Neural cell (in vitro differentiated cells): ENCODE measurements around the gene DOK1. TPM values are rescaled to one million over a fixed set of nuclear protein-coding genes. Genes with fewer than 3 reads are reported as not detected.

Experiments
- H2AFZ ChIP-seq: fragments of 200-600, 300-800 bp; sonication (generic), shearing (Covaris generic); 2 replicates; pipeline ENCODE4 v1.6.0; 2014; ENCODE audit warnings: low read depth, mild to moderate bottlenecking, antibody characterized with exemption, low read length, moderate library complexity
- H3F3A ChIP-seq: fragments of 200-600 bp; shearing (Covaris generic); 2 replicates; pipeline ENCODE4 v1.6.1; 2016; ENCODE audit warnings: mild to moderate bottlenecking, moderate library complexity, mixed read lengths, antibody characterized with exemption, low read length; ENCODE audit not compliant: insufficient read depth, poor library complexity, severe bottlenecking
- H3K27ac ChIP-seq: fragments of 200-600, 300-800 bp; sonication (generic), shearing (Covaris generic); 2 replicates; pipeline ENCODE4 v1.5.1; 2014; ENCODE audit warnings: mild to moderate bottlenecking, low read length, moderate library complexity
- H3K27me3 ChIP-seq: fragments of 300-800, 200-600 bp; sonication (generic), shearing (Covaris generic); 2 replicates; pipeline ENCODE4 v1.6.0; 2014; ENCODE audit warnings: mild to moderate bottlenecking, low read depth, low read length, moderate library complexity; ENCODE audit not compliant: insufficient read depth
- H3K36me3 ChIP-seq: fragments of 300-800, 200-600 bp; sonication (generic), shearing (Covaris generic); 2 replicates; pipeline ENCODE4 v1.5.1; 2014; ENCODE audit warnings: mild to moderate bottlenecking, antibody characterized with exemption, low read length, moderate library complexity; ENCODE audit not compliant: insufficient read depth
- H3K4me2 ChIP-seq: fragments of 300-800, 200-600 bp; sonication (generic), shearing (Covaris generic); 2 replicates; pipeline ENCODE4 v1.6.0; 2014; ENCODE audit warnings: mild to moderate bottlenecking, low read length
- H3K4me3 ChIP-seq: fragments of 300-800, 200-600 bp; sonication (generic), shearing (Covaris generic); 2 replicates; pipeline ENCODE4 v1.5.1; 2014; ENCODE audit warnings: mild to moderate bottlenecking, low read length, moderate library complexity
- H3K79me2 ChIP-seq: fragments of 200-600 bp; shearing (Covaris generic); replicated peaks from 2 replicates; pipeline ENCODE4 v1.6.0; 2014; ENCODE audit warnings: mild to moderate bottlenecking, low read length, moderate library complexity; ENCODE audit not compliant: insufficient read depth
- H3K9ac ChIP-seq: fragments of 300-800, 200-600 bp; sonication (generic), shearing (Covaris generic); 2 replicates; pipeline ENCODE4 v1.6.1; 2016; ENCODE audit warnings: mild to moderate bottlenecking, low read length, mixed read lengths
- H3K9me2 ChIP-seq: fragments of 200-600 bp; shearing (Covaris generic); 2 replicates; pipeline ENCODE4 v1.6.1; 2016; ENCODE audit warnings: mild to moderate bottlenecking, low read length, mixed read lengths; ENCODE audit not compliant: insufficient read depth
- H3K9me3 ChIP-seq: fragments of 200-600, 300-800 bp; sonication (generic), shearing (Covaris generic); 2 replicates; pipeline ENCODE4 v1.6.1; 2016; ENCODE audit warnings: mild to moderate bottlenecking, mixed run types, low read length, moderate library complexity, mixed read lengths
- H4K20me1 ChIP-seq: fragments of 200-600 bp; shearing (Covaris generic); 2 replicates; pipeline ENCODE4 v1.6.1; 2016; ENCODE audit warnings: mild to moderate bottlenecking, mixed run types; ENCODE audit not compliant: insufficient read depth
- CTCF ChIP-seq: fragments of 450-650 bp; IDR thresholded peaks from 2 replicates; pipeline ENCODE4 v1.5.1; 2014; ENCODE audit warnings: antibody characterized with exemption, mild to moderate bottlenecking, moderate library complexity; ENCODE audit not compliant: poor library complexity, severe bottlenecking
- EP300 ChIP-seq: fragments of 450-650 bp; conservative IDR thresholded peaks from 2 replicates; pipeline ENCODE4 v1.6.1; 2014; ENCODE audit warnings: antibody characterized with exemption, mild to moderate bottlenecking, moderate library complexity; ENCODE audit not compliant: poor library complexity, severe bottlenecking
- EZH2 ChIP-seq: fragments of 200-600, 300-800 bp; shearing (Covaris generic), sonication (generic); IDR thresholded peaks from 2 replicates; pipeline ENCODE4 v1.6.1; 2014; ENCODE audit warnings: antibody characterized with exemption, low read length, borderline replicate concordance, mild to moderate bottlenecking; ENCODE audit not compliant: insufficient read depth, poor library complexity, severe bottlenecking
- MXI1 ChIP-seq: fragments of 450-650 bp; conservative IDR thresholded peaks from 2 replicates; pipeline ENCODE4 v1.6.1; 2014; ENCODE audit warnings: antibody characterized with exemption, mild to moderate bottlenecking; ENCODE audit not compliant: poor library complexity, severe bottlenecking
- POLR2AphosphoS5 ChIP-seq: IDR thresholded peaks from 2 replicates; pipeline ENCODE4 v1.6.1; 2012
- RAD21 ChIP-seq: fragments of 450-650 bp; conservative IDR thresholded peaks from 2 replicates; pipeline ENCODE4 v1.6.1; 2014; ENCODE audit warnings: antibody characterized with exemption, mild to moderate bottlenecking, moderate library complexity
- REST ChIP-seq: IDR thresholded peaks from 2 replicates; pipeline ENCODE4 v1.6.1; 2012; ENCODE audit warnings: borderline replicate concordance
- SMC3 ChIP-seq: fragments of 450-650 bp; conservative IDR thresholded peaks from 2 replicates; pipeline ENCODE4 v1.6.1; 2014; ENCODE audit warnings: antibody characterized with exemption, mild to moderate bottlenecking, moderate library complexity; ENCODE audit not compliant: poor library complexity
- TAF1 ChIP-seq: IDR thresholded peaks from 2 replicates; pipeline ENCODE4 v1.6.1; 2012; ENCODE audit warnings: low read depth
- polyA plus RNA-seq: library from polyadenylated mRNA; depleted of rRNA; stranded (reverse); fragments of >200 nt; gene quantifications from 2 replicates; pipeline ENCODE4 v1.2.3, GENCODE V29; 2014

The DOK1 gene
- polyA plus RNA-seq, 1 donor from 2014 or later = 0.79 TPM

- TF ChIP-seq POLR2AphosphoS5 = no peak
- no peak for TF ChIP-seq EP300
- no peak for TF ChIP-seq TAF1
- TF ChIP-seq CTCF = no peak
- no peak for TF ChIP-seq MXI1
- Histone ChIP-seq H2AFZ (no peak overlapping the region), H3K36me3 (no peaks in the 10 kb centered on the region), H3K79me2 (no peaks in the 10 kb centered on the region), H4K20me1 (no peaks in the 10 kb centered on the region), H3K27me3 (peaks cover 47% of the 10 kb centered on the region), H3K27ac (no peak overlapping the region), H3K4me2 (no peak overlapping the region), H3F3A (no peaks in the 10 kb centered on the region), H3K9ac (no peak overlapping the region), H3K4me3 (no peak overlapping the region), H3K9me3 (no peaks in the 10 kb centered on the region), H3K9me2 (no peaks in the 10 kb centered on the region)
Observed at GRCh38 chr2:74550231-74550630, 4.3 kb upstream of the DOK1 start.

DNA sequence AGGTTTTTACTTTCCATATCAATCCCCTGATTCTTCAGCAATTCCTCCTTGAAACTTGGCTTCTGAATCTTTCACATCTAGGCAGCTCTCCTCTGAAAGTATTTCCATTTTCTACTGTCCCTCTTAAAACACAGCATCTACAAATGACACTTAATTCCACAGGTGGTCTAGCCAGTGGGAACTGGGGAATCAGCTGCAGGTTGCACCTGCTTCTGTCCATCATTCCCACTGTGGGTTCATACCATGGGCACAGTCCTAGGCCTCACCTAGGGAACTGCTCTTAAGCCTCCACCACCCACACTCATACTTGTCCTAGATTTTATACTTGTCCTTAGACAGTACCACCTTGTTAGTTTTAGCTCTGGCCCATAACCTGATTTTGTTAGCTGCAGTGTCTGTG lies 3.0 kb upstream of the DOK1 start:
- Histone ChIP-seq H3K9me2 (no peaks in the 10 kb centered on the region), H4K20me1 (no peaks in the 10 kb centered on the region), H3K36me3 (no peaks in the 10 kb centered on the region), H3F3A (no peaks in the 10 kb centered on the region), H3K27me3 (peaks cover 52% of the 10 kb centered on the region), H3K27ac (no peak overlapping the region), H3K4me3 (no peak overlapping the region), H2AFZ (no peak overlapping the region), H3K79me2 (no peaks in the 10 kb centered on the region), H3K4me2 (no peak overlapping the region), H3K9ac (no peak overlapping the region), H3K9me3 (no peaks in the 10 kb centered on the region)
- TF ChIP-seq EP300 = no peak
- TF ChIP-seq POLR2AphosphoS5 = no peak
- no peak for TF ChIP-seq REST
- TF ChIP-seq CTCF = no peak
- no peak for TF ChIP-seq TAF1
- TF ChIP-seq SMC3 = no peak
- TF ChIP-seq MXI1 = no peak
- no peak for TF ChIP-seq RAD21
- no peak for TF ChIP-seq EZH2
